Fibroblast of skin of right quadriceps (primary cell): Measurements from ENCODE around the gene SOX11.

ENCODE experiments used
- DNase-seq: peaks from one replicate; pipeline ENCODE4 v3.0.0-alpha.2; 2013

The SOX11 gene

DNA sequence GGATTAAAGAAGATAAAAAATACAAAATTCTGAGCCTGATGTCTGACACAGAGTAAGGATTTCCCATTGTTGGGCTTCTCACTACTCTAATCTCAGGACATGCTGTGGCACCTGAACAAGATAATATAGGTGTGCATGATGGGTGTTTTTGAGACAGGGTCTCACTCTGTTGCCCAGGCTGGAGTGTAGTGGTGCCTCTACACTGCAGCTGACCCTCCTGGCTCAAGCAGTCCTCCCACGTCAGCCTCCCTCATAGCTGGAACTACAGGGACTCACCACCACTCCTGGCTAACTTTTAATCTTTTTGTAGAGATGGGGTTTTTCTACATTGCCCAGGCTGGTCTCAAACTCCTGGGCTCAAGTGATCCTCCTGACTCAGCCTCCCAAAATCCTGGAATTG is 32.9 kb downstream of the SOX11 start:
- no peak for DNase-seq

DNA sequence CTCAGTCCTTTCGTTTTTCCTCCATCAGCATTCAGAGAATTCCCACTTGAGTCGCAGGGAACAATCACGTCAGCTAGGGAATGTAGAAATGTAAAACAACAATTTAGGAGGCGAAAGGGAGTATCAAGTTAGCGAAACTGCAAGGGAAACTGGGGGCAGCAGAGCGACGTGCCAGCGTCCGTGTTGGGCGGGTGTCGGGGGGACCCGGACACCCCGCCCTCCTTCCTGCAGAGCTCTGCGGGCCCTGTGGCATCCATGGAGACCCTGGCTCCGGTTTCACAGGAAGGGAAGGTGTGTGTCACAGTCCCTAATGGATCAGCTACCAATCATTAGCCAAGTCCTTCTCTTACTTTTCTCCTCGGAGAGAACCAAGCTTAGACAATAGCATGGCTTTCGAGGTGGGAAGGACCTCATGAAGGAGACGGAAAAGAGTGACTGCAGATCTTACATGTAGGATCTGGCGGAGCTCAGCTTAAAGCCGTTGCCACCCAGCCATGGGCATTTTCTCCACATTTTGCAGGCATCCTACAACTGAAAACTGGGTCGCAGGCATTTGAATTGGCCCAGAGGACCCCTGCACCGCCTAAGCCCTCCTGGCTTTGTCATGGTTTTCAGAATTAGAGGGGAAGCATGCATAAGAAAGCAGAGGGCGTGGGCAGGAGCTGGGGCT is 33.7 kb downstream of the SOX11 start:
- peak; percentile 57 for DNase-seq

DNA sequence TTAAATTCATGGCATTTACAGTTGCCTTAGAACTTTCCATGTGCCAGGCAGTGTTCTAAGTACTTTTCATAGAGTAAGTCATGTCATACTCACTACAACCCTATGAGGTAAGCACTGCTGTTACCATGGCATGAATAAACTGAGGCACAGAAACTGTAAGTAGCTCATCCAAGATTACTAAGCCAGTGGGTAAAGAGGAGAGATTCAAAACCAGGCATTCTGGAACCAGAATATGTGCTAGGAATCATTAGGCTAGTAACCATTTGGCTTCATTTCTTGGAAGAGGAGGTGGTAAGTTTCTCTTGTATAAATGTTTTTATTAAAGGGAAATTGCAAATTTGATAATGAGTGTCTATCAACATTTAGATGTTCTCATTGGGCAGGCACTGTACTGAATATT is 35.1 kb downstream of the SOX11 start:
- DNase-seq = no peak

DNA sequence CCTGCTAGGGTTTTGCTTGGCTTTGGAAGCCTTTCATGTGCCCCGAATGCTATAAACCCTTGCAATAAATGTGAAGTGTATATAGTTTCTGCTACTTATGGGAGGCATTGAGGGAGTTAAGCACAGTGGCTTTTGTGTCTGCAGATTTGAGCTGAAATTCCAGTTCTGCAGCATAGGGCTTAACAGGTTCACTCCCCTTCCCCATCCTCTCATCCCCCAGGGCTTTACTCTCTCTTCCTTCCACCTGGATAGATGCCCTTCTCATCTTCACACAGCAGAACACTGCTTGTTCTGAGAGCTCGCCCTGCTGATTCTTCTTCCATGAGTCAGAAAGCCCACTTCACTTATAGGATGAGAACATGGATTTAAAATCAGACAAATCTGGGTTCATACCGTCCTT is 37.2 kb downstream of the SOX11 start:
- no peak for DNase-seq

DNA sequence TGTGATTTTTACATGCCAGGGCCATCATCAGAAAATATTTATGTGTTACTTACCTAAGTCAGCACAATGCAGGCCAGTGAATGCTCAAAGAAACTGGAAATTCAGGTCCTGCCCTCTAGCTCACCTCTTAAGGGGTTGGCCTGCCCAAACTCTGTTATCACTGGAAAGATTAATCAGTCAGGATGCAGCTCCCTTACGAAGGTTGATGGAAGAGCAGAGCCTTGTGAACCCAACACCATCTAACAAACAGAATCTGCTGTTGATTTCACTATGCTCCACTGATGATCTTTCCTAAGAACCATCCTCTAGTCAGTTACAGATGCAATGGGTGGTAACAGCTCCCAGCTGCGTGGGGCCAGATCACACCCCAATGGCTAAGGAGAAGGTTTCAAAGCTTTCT is 38.2 kb downstream of the SOX11 start:
- no peak for DNase-seq

DNA sequence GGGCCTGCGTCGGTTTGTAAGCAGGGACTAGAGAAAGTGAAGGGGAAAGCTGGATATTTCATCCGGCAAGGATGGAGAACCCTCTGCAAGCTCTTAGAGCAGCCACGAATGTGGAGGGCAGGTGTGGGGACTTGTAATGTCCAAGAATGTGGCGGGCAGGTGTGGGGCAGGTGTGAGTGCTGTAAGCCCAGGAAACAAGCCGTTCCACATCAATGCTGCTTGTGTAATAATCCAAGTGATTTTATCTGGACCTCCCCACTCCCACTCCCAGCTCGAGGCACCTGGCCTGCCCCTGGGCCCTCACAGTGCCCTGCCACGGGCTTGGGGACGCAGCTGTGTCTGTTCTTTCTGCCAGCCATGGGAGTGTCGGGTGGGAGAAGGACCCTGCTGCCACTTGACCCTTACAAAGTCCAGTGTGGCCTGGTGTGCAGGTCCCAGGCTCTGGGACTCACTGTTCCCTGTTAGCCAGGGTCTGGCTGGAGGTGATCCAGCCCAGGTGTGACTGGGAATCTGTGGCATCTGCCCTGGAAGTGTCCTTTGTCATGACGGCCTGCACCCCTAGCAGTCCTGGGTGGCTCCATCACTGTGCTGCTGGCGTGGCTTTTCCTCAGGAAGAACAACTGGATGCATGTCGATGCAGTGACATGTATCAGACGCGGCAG is 42.8 kb downstream of the SOX11 start:
- no peak for DNase-seq

DNA sequence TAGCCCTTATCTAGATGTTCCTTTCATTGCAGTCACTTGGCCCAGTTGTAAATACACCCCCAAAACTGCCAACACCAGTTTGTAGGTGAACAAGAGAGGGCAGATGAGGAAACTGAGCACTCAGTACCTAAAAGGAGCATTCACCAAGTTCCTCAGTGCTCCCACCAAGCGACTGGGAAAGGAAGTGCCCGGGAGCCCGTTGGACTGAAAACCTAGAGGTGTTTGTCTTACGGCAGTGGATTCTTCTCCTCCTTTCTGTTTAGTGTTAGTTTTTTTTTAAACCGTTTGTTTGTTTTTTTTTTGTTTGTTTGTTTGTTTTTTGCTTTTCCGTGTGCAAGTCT is 43.3 kb downstream of the SOX11 start:
- no peak for DNase-seq

DNA sequence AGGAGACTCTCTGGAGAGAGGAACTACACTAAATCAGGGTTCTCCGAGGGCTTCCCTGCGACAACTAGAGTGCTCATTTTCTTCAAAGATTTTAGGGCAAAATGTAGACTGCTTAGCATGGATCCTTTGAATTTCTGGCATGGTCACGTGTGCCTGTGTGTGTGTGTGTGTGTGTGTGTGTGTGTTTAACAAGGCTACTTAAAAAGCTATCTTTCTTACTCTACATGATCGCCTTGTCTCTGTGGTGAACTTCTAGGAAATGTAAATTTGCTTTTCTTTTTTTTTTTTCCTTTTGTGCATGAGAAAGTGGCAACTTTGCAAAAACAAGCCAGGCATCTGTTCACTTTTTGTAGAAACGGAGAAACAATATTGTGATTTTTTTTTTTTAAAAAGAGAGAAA is 43.9 kb downstream of the SOX11 start:
- DNase-seq = peak; percentile 3

DNA sequence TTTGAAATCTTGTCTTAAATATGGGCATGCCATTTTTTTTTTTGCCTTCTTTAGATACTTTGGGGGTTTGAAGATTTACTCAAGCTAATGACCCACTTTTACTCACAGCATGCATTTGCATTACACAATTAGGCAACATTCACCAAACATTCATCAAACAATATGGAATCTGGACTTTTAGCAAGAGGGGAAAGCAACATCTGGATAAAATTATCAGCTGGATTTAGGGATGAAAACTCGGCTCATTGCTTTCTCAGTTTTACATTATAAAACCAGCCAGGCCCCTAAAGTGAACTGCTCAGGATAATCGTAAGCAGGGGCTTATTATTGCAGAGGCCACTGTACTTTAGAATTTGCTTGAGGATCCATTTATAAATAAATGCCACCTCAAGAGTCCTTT is 44.7 kb downstream of the SOX11 start:
- DNase-seq = peak; percentile 65

DNA sequence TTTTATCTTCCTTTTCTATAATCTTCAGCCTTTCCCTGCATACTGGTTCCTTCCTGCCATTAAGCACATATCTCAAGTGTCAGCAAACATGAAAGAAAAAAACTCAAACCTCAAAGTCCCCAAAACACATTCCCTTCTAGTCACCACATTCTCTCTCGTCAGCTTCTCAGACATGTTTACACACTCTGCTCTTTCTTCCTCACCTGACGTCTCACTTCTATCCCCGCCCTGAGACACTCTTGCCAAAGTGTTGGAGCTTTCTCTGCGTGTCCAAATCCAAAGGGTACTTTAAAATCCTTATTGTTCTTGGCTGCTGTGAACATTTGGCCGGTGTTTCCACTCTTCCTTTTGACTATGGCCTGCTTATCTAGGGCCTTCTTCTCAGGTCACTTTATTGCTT is 47.9 kb downstream of the SOX11 start:
- no peak for DNase-seq

DNA sequence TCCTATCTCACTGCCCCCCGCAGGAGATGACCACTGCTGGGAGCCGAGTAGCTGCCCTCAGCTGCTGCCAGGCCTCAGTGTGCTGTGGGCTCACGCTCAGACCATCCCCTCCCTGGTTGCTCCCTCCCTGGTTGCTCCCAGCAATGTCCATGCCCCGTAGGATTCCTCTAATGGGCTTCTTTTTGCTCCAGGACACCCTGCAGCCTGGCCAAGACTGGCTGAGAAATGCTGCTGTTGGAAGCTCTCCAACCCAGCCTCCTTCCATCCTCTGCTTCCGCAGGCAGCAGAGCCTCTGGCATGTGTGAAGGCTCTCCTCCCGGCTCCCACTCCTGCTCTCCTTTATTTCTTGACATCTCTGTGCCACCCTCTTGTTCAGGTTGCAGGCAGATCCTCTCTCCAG is 48.6 kb downstream of the SOX11 start:
- peak; percentile 6 for DNase-seq

DNA sequence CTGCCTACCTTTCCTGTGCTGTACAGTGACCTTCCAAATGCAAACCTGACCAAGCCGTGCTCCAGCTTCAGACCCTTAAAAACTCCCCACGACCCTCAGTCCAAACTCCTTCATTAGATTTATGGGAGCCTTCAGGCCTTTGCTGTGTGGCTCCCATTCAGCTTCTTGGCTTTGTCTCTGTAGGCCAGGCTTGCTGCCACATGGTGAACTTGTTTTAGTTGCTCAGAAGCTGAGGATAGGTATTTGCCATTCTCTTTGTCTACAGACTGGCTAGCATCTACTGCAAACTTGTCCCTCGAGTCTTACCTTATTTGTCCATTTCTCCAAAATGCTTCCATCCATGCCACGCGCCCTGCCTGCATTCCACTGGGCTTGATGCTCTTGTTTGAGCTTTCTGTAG is 49.1 kb downstream of the SOX11 start:
- DNase-seq = no peak

DNA sequence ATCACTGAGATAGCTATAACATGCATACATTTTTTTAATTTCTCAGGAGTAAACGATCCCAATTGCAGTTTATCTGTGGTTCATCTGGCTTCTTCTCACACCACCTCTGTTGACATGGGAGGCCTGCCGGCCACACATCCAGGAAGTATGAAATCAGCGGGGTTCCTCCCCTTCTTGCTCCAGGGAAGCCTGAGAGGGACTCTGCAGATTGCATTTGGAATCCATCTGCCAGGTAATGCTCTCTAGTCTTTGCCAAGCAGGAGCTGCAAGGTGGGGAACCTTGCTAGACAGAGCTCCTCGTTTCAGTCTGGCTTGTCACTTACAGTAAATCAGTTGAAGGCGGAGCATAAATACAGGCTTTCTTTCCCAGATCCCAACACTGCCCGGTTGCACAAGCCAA is 49.9 kb downstream of the SOX11 start:
- DNase-seq = no peak

DNA sequence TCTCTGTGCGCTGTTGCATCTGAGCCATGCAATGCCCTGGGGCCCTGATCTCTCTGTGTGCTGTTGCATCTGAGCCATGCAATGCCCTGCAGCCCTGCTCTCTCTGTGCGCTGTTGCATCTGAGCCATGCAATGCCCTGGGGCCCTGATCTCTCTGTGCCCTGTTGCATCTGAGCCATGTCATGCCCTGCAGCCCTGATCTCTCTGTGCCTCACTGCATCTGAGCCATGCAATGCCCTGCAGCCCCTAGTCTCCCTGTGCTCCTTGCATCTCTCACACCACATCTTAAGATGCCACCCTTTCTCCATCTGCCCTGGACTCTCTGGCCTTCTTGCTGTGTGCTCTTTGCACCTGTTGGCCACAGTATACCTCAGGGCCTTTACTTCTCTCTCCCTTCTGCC is 56.2 kb downstream of the SOX11 start:
- no peak for DNase-seq

DNA sequence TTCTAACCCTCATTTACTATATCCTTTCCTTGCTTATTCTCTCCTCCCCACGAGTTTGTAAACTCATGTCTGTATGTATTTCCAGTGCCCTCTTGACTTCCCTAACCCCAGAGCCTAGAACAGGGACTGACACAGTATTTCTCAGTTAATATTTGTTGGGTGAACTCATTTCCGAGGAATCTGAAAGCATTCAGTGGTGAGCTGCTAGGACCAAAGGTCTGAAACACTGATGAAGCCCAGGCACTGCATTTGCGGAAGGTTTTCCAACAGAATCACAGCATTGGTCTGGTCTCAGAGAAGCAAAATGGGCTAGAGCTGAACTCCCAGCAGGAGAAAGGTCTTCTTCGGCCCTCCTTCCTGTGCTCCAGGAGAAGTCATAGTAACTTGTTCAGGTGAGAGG is 56.8 kb downstream of the SOX11 start:
- DNase-seq = no peak

DNA sequence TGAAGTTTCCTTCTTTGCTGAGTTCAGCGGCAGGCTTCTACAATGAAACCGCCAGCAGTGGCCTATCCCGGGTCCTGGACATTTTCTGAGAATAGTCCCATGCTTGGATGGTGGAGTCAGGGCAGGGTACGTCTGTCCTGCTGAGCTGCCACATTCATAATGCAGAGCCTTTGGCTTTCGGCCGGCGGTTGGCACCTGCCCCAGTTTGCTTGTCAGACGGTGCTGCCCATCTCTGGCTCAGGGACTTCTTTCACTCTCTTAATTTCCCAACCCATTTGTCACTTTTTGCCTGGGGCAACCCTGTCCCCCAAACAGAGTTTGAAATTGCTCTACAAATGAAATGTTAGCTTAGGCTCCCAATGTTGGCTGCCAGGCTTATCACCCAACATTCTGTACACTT is 57.2 kb downstream of the SOX11 start:
- no peak for DNase-seq
